Heart left ventricle (tissue), 16 donors: ENCODE measurements around the gene PLCXD3. TPM values are rescaled to one million over a fixed set of nuclear protein-coding genes. Genes with fewer than 3 reads are reported as not detected.

Experiments used
- ATAC-seq, 4 donors: fragments of 200-7000 bp; cut with Tn5 transposase; one replicate each; pipeline ENCODE4 v1.9.1; 2020 to 2022; ENCODE audit warnings: moderate library complexity in 4 of 4, mild to moderate bottlenecking in 3 of 4, moderate number of reproducible peaks in 1 of 4
- DNase-seq, 5 donors: peaks; one replicate each; pipeline ENCODE4 v3.0.0-alpha.2; 2020
- H3K27ac ChIP-seq, 12 donors: fragments of 200-600 bp; sonication (generic) in 4 of 12; one replicate each; pipeline versions ENCODE4 v1.5.0 to v1.8.0; 2016 to 2022; ENCODE audit warnings: mild to moderate bottlenecking in 2 of 12
- H3K27me3 ChIP-seq, 9 donors: fragments of 200-600 bp; sonication (generic) in 2 of 9; one replicate each; pipeline versions ENCODE4 v1.5.1 to v1.8.0; 2016 to 2022; ENCODE audit warnings: mild to moderate bottlenecking in 3 of 9
- H3K36me3 ChIP-seq, 9 donors: fragments of 200-600 bp; sonication (generic) in 2 of 9; one replicate each; pipeline versions ENCODE4 v1.5.0 to v1.8.0; 2018 to 2022; ENCODE audit warnings: mild to moderate bottlenecking in 2 of 9
- H3K4me1 ChIP-seq, 12 donors: fragments of 200-600 bp; sonication (generic) in 4 of 12; one replicate each; pipeline versions ENCODE4 v1.5.0 to v1.8.0; 2016 to 2022; ENCODE audit warnings: mild to moderate bottlenecking in 3 of 12
- H3K4me3 ChIP-seq, 12 donors: fragments of 200-600 bp; sonication (generic) in 4 of 12; one replicate each; pipeline versions ENCODE4 v1.5.0 to v1.8.0; 2017 to 2022; ENCODE audit warnings: mild to moderate bottlenecking in 9 of 12, moderate library complexity in 4 of 12
- H3K9me3 ChIP-seq, 12 donors: fragments of 200-600 bp; sonication (generic) in 4 of 12; one replicate each; pipeline versions ENCODE4 v1.5.0 to v1.8.0; 2016 to 2022; ENCODE audit warnings: mild to moderate bottlenecking in 1 of 12
- POLR2A ChIP-seq, 2 donors: fragments of 450-650 bp; IDR thresholded peaks; one replicate each; pipeline ENCODE4 v1.6.1; 2017; ENCODE audit warnings: antibody characterized with exemption in 2 of 2, mild to moderate bottlenecking in 2 of 2, moderate library complexity in 2 of 2
- WGBS, 4 donors: extraction: QIAGEN DNeasy Blood & Tissue Kit in 2 of 4; methylation state at CpG; one replicate each; pipeline versions ENCODE4 v1.1.5 to v1.1.7; 2013 to 2018; 5-methylcytosine and 5-hydroxymethylcytosine counted together
- intact Hi-C, 10 donors: fragments of 100-400 bp; cut with DNase I; formaldehyde crosslinking; loops; one replicate each; pipeline versions ENCODE4 v1.11.1 to v1.14.2; 2022
- polyA plus RNA-seq, 2 donors: library from polyadenylated mRNA; stranded (reverse); fragments of 200-250 nt; gene quantifications; one replicate each; pipeline ENCODE4 v1.2.3, GENCODE V29; 2013
- total RNA-seq, 9 donors: library from RNA; depleted of rRNA in 2 of 9; stranded (reverse); fragments of >200 nt in 2 of 9; fragmentation: NEBNext Ultra II Directional in 3 of 9; extraction: Animal tissue kit (Norgen Biotek cat#: 25700) in 3 of 9; gene quantifications; one replicate each; pipeline versions ENCODE4 v1.1.0 to v1.2.4, GENCODE V29; 2016 to 2023
- TF ChIP-seq, protein P1 (sequence below), 12 donors: fragments of 200-600 bp; sonication (generic) in 4 of 12; IDR thresholded peaks; one replicate each; pipeline versions ENCODE4 v1.5.0 to v1.8.0; 2018 to 2022; ENCODE audit warnings: antibody characterized with exemption in 12 of 12, mild to moderate bottlenecking in 5 of 12
- donor health status: ischemic (EF 13 %, LVEDD 7.1; RV severe dilation, severe dysfunction).
- donor health status: healthy with polysubstance abuse.
- donor health status: DM: no; HTN: yes; CAD: no.
- donor health status: DM: no; HTN: no; CAD: no.
- donor health status: ischemic (EF 25% LVEDD 6.9; RV normal size, moderate dysfunction).
- donor health status: ischemic (EF 25% LVEDD 5.7; RV mildly dilated, moderate dysfunction).
- donor health status: healthy.
- donor health status: DM: yes; HTN: yes; CAD: no.
- donor health status: ischemic (EF 35%, LVEDD 5.7; RV mildly dilated, moderate dysfunction).
- donor health status: nonischemic (EF 11% LVEDD 7.7; RV severe dilation, severe dysfunction).
- donor health status: DM: yes; HTN: yes; CAD: no.
- donor health status: PGD.
- donor health status: ischemic (EF 29% LVEDD 5.4; RV normal size, mild dysfunction).
- donor health status: nonischemic (EF 23%, LVEDD 6.1; RV moderate dilation, normal function).

The PLCXD3 gene
- total and polyA plus RNA-seq, 11 donors = 30.1 to 107 (median 62.5) TPM

DNA sequence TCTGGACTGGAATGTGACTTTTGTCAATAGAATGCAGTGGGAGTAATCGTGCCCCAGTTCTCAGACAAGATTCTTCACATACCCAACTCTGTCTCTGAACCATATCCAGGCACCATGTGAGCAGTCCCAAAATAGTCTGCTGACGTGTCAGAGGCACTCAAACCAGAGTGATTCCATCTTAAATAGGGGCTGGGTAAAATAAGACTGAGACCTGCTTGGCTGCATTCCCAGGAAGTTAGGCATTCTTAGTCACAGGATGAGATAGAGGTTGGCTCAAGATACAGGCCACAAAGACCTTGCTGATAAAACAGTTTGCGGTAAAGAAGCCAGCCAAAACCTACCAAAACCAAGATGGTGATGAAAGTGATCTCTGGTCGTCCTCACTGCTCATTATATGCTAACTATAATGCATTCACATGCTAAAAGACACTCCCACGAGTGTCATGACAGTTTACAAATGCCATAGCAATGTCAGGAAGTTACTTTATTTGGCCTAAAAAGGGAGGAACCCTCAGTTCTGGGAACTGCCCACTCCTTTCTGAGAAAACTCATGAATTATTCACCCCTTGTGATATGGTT, 16.9 kb upstream of the PLCXD3 start:
- TF ChIP-seq POLR2A (IDR thresholded peaks at IDR 0.05) = no peak
- TF ChIP-seq, protein P1, sequence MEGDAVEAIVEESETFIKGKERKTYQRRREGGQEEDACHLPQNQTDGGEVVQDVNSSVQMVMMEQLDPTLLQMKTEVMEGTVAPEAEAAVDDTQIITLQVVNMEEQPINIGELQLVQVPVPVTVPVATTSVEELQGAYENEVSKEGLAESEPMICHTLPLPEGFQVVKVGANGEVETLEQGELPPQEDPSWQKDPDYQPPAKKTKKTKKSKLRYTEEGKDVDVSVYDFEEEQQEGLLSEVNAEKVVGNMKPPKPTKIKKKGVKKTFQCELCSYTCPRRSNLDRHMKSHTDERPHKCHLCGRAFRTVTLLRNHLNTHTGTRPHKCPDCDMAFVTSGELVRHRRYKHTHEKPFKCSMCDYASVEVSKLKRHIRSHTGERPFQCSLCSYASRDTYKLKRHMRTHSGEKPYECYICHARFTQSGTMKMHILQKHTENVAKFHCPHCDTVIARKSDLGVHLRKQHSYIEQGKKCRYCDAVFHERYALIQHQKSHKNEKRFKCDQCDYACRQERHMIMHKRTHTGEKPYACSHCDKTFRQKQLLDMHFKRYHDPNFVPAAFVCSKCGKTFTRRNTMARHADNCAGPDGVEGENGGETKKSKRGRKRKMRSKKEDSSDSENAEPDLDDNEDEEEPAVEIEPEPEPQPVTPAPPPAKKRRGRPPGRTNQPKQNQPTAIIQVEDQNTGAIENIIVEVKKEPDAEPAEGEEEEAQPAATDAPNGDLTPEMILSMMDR (IDR thresholded peaks at IDR 0.05) = no peak
- ATAC-seq = peak; percentile 93 to 99 (median 98)
- peak in 4 of 5 donors; percentile 67 to 87 (median 70) for DNase-seq
- WGBS, 4 donors = 11 to 13% (median 12%) methylated on average over 5 of the region's 5 CpGs
- no peak overlapping the region for H3K4me3 ChIP-seq
- intact Hi-C loops = loop anchor here in 2 of 10 donors (5.0 to 10.0 kb wide), 3 partner anchors 318 to 622 kb away; partner anchors contain the start of gene C7 (in 2 of the 2)
- peaks cover 0 to 33% (median 3%) of the 10 kb centered on the region in 12 donors for H3K9me3 ChIP-seq
- no peaks in the 10 kb centered on the region for H3K27me3 ChIP-seq
- H3K36me3 ChIP-seq = no peaks in the 10 kb centered on the region
- H3K4me1 ChIP-seq = peaks cover 0 to 14% (median 1%) of the 10 kb centered on the region in 12 donors
- H3K27ac ChIP-seq = peak overlapping the region in 10 of 12 donors; percentile 27 to 77 (median 63)

DNA sequence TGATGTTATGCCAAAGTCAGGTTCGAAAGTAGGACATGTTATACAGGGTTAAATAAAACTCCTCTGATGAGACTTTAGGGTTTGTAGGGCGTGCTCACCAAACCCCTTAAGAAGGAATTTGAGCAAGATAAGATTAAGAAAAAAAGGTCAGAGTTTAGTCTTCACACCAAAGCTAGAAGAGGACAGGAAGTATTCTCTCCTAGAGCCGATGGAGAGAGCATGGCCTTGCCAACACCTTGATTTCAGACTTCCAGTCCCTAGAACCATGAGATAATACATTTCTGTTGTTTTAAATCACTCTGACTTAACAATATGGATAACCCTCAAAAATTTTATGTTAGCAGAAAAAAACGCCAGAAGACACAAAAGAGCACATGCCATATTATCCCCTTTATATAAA, 16.3 kb upstream of the PLCXD3 start:
- TF ChIP-seq, protein P1 (IDR thresholded peaks at IDR 0.05) = no peak
- no peak for TF ChIP-seq POLR2A (IDR thresholded peaks at IDR 0.05)
- DNase-seq (no peak), ATAC-seq (peak in 3 of 4 donors; percentile 38 to 56 (median 47))
- 28 to 38% (median 33%) methylated on average over 4 of the region's 4 CpGs for WGBS, 4 donors
- Histone ChIP-seq H3K36me3 (no peaks in the 10 kb centered on the region), H3K27ac (peak overlapping the region in 8 of 12 donors; percentile 22 to 77 (median 64)), H3K4me1 (peaks cover 0 to 14% (median 1%) of the 10 kb centered on the region in 12 donors), H3K9me3 (peaks cover 0 to 27% (median 3%) of the 10 kb centered on the region in 12 donors), H3K27me3 (no peaks in the 10 kb centered on the region), H3K4me3 (no peak overlapping the region)
- intact Hi-C loops = loop anchor here in 2 of 10 donors (5.0 to 10.0 kb wide), 3 partner anchors 318 to 622 kb away; partner anchors contain the start of gene C7 (in 2 of the 2)

DNA sequence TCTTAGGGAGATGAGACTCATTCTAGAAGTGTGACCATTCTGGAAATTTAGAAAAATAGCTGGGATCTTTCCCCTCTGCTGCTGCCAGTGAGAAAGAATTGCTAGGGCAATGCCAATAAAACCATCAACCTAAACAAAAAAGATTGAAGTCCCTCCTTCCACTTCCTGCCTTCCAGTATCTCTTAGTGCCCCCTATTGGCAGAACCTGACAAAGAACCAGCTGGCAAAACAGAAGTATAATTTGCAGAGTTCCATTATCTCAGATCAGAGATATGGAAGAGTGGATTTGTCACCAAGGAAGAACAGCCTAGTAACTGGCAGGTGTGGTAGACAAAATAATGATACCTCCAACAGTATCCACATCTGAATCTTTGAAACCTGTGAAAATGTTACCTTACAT, 13.8 kb upstream of the PLCXD3 start:
- H3K4me3 ChIP-seq = no peak overlapping the region
- H3K4me1 ChIP-seq = peaks cover 0 to 18% (median 1%) of the 10 kb centered on the region in 12 donors
- intact Hi-C loops = loop anchor here in 5 of 10 donors (5.0 to 10.0 kb wide), 3 partner anchors 252 to 619 kb away; partner anchors contain the start of gene C7 (in 1 of the 5)
- TF ChIP-seq, protein P1 (IDR thresholded peaks at IDR 0.05) = peak in 5 of 12 donors; percentile 9 to 38 (median 22)
- no peak for TF ChIP-seq POLR2A (IDR thresholded peaks at IDR 0.05)
- peaks cover 0 to 17% (median 3%) of the 10 kb centered on the region in 12 donors for H3K9me3 ChIP-seq
- no peak overlapping the region for H3K27ac ChIP-seq
- ATAC-seq = no peak
- no peaks in the 10 kb centered on the region for H3K36me3 ChIP-seq
- no peaks in the 10 kb centered on the region for H3K27me3 ChIP-seq
- DNase-seq = no peak

DNA sequence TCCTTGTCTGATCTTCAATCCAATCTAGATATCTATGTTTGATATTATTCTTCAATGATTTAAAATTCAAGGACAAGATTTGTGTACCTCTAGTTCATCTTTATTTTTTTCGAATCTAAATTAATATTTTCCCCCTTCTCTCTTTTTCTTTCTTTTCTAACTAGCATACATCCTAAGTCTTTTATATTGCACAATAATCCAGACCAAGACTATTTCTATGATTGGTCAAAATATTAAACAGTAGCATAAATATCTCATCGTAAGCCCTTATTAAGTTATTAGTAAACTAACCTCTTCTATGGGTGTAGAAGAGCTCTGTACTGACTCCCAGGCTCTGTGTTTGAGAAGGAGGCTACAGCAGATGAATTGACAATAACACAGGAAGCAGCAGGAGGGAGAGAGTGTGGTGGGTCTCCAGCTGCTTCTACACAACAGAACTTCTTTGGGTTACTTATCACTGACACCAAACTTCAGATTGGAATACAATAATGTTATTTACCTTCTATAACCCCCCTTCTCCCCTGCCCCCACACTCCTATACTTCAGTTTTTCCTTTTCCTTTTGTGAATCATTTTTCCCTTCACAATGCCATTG, 11.9 kb upstream of the PLCXD3 start:
- 79 to 92% (median 81%) methylated on average over 2 of the region's 2 CpGs for WGBS, 4 donors
- intact Hi-C loops = loop anchor here in 5 of 10 donors (5.0 to 10.0 kb wide), 3 partner anchors 250 to 617 kb away; partner anchors contain the start of gene C7 (in 1 of the 5)
- no peak for DNase-seq

More for the DNA sequence above, 11.9 kb upstream of the PLCXD3 start:
- H3K27me3 ChIP-seq = no peaks in the 10 kb centered on the region
- no peak overlapping the region for H3K27ac ChIP-seq
- H3K36me3 ChIP-seq = no peaks in the 10 kb centered on the region
- TF ChIP-seq, protein P1 (IDR thresholded peaks at IDR 0.05) = no peak
- TF ChIP-seq POLR2A (IDR thresholded peaks at IDR 0.05) = no peak
- H3K4me3 ChIP-seq = no peak overlapping the region
- no peaks in the 10 kb centered on the region for H3K9me3 ChIP-seq
- H3K4me1 ChIP-seq = peaks cover 0 to 18% (median 1%) of the 10 kb centered on the region in 12 donors
- no peak for ATAC-seq
